ENCODE data around the gene CMKLR1. TPM values are rescaled to one million over a fixed set of nuclear protein-coding genes. Genes with fewer than 3 reads are reported as not detected.

CMKLR1 gene
- total RNA-seq, 2 experiments from 2014 or later, result not detected

DNA sequence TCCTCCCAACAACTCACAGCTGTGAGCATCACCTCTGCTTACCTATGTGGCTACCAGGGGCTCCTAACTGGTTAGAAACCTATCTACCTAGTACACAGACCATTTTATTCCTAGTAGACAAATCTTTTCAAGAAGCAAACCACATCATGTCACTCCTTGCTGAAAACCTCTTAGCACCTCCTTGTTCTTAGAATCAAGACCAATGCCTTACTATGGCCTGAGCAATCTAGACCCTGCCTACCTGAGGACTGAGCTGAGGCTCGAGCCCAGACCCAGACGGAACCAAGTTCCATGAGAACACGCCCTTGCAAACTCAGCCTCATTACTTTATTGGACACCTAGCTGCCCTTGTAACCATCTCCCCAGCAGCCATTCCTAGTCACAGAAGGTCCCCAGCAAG is 32.6 kb downstream of the CMKLR1 start:
- CTCF ChIA-PET, result no interaction called here
- no peaks in the 10 kb centered on the region for H3K9me3 Mint-ChIP-seq
- intact Hi-C loops (cut with micrococcal nuclease), result no loop called here
- no peak overlapping the region for H3K4me3 Mint-ChIP-seq
- no peaks in the 10 kb centered on the region for H3K36me3 Mint-ChIP-seq (ENCODE audit: low read depth)
- peaks cover 9% of the 10 kb centered on the region for H3K27me3 Mint-ChIP-seq (ENCODE audit: low read depth)
- H3K27ac Mint-ChIP-seq, result no peak overlapping the region
- H3K4me1 Mint-ChIP-seq (ENCODE audit: low read depth), result no peaks in the 10 kb centered on the region
- no peak for DNase-seq

DNA sequence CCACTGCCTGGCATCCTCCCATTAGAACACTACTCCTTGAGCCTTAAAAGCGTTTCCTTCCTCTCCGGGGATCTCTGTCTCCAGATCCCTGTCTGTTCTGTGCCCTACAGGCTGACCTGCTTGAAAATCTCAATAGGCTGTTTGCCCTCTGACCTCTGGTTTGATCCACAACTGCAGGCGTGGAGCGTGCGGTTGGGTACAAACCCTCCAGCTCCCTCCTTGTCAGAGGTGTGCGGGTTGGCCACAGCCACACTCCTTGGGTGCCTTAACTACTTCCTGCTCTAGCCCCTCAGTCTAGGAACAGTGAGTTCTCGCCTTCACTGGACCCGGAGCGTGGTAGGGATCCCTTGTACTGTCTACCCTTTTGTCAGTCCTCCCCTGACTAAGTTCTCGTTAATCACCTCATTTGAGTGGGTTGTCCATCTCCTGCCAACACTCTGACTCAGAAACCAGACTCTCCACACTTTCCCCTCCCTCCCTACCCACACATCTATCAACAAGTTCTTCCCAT is 33.1 kb downstream of the CMKLR1 start:
- H3K4me1 Mint-ChIP-seq (ENCODE audit: low read depth), result no peaks in the 10 kb centered on the region
- H3K36me3 Mint-ChIP-seq (ENCODE audit: low read depth), result no peaks in the 10 kb centered on the region
- CTCF ChIA-PET, result interaction anchor here (1.4 kb wide), 1 partner anchor 8 kb away, joined by 3 read pairs; no protein-coding TSS in a partner anchor
- H3K27me3 Mint-ChIP-seq (ENCODE audit: low read depth), result peaks cover 12% of the 10 kb centered on the region
- intact Hi-C loops (cut with micrococcal nuclease), result no loop called here
- H3K27ac Mint-ChIP-seq, result no peak overlapping the region
- H3K4me3 Mint-ChIP-seq, result no peak overlapping the region
- DNase-seq, result no peak
- no peaks in the 10 kb centered on the region for H3K9me3 Mint-ChIP-seq

DNA sequence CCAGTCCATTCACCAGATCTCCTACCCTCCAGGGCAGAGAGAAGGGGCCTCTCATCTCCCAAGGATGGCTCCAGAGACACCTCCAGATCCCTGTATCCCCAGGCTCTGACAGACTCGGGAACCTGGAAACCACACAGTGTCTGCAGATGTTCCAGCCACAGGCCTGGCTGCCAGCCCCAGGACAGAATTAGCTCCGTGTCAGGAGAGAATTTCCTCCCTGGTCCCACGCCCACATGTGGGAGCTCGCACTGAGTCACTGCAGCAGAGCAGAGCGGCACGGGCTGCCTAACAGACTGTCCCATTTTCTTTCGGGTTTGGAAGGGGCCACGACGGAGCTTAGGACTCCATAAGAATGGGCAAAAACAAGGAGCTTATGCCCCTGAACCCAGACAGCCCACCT is 33.6 kb downstream of the CMKLR1 start:
- intact Hi-C loops (cut with micrococcal nuclease), result no loop called here
- Mint-ChIP-seq H3K9me3 (no peaks in the 10 kb centered on the region), H3K4me3 (no peak overlapping the region), H3K27ac (no peak overlapping the region), H3K27me3 (ENCODE audit: low read depth) (peaks cover 12% of the 10 kb centered on the region), H3K4me1 (ENCODE audit: low read depth) (no peaks in the 10 kb centered on the region), H3K36me3 (ENCODE audit: low read depth) (no peaks in the 10 kb centered on the region)
- no peak for DNase-seq
- CTCF ChIA-PET, result interaction anchor here (1.4 kb wide), 1 partner anchor 9 kb away, joined by 3 read pairs; no protein-coding TSS in a partner anchor

DNA sequence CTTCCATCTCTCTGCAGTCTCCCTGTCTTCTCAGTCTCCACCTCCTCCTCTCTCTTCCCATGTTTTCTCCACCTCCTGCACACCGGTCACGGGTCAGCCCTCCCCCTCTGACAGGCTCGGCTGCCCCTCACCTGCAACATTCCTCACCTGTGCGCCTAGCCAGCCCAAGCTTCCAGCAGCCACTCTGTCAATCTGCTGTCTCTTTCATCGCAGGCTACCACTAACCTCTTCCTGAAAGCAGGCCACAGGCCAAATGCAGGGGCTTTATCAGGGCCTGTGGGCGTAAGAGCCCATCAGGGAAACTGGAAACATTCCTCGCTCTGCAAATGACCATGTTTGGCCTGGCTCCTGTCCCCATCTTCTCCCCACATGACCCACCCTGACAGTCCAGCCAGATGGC is 34.5 kb downstream of the CMKLR1 start:
- CTCF ChIA-PET, result interaction anchor here (1.4 kb wide), 1 partner anchor 10 kb away, joined by 3 read pairs; no protein-coding TSS in a partner anchor
- no peak overlapping the region for H3K4me3 Mint-ChIP-seq
- no peak overlapping the region for H3K27ac Mint-ChIP-seq
- DNase-seq, result no peak
- H3K36me3 Mint-ChIP-seq (ENCODE audit: low read depth), result no peaks in the 10 kb centered on the region
- no peaks in the 10 kb centered on the region for H3K4me1 Mint-ChIP-seq (ENCODE audit: low read depth)
- H3K27me3 Mint-ChIP-seq (ENCODE audit: low read depth), result peaks cover 12% of the 10 kb centered on the region
- H3K9me3 Mint-ChIP-seq, result no peaks in the 10 kb centered on the region
- intact Hi-C loops (cut with micrococcal nuclease), result no loop called here

DNA sequence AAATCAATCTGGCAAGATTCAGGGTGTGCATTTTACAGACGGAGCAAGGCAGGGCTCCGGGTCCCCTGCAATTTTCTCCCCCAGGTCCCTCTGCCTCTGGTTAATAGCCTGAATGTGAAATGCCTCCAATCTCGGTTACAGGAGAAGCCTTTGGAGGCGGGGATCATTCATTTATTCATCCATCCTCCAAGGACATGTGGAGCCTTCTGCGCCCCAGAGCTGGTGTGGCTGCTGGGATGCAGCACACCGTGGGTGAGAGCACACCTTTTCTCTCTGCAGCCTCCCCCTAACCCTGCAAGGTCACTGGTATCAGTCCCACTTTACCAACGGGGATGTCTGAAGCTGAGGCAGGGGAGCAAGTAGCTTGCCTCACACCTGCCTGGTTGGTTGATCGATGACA is 35.4 kb downstream of the CMKLR1 start:
- DNase-seq, result no peak
- H3K36me3 Mint-ChIP-seq (ENCODE audit: low read depth), result no peaks in the 10 kb centered on the region
- H3K4me3 Mint-ChIP-seq, result no peak overlapping the region
- intact Hi-C loops (cut with micrococcal nuclease), result no loop called here
- peaks cover 12% of the 10 kb centered on the region for H3K27me3 Mint-ChIP-seq (ENCODE audit: low read depth)
- no peak overlapping the region for H3K27ac Mint-ChIP-seq
- H3K4me1 Mint-ChIP-seq (ENCODE audit: low read depth), result no peaks in the 10 kb centered on the region
- H3K9me3 Mint-ChIP-seq, result no peaks in the 10 kb centered on the region
- CTCF ChIA-PET, result no interaction called here

DNA sequence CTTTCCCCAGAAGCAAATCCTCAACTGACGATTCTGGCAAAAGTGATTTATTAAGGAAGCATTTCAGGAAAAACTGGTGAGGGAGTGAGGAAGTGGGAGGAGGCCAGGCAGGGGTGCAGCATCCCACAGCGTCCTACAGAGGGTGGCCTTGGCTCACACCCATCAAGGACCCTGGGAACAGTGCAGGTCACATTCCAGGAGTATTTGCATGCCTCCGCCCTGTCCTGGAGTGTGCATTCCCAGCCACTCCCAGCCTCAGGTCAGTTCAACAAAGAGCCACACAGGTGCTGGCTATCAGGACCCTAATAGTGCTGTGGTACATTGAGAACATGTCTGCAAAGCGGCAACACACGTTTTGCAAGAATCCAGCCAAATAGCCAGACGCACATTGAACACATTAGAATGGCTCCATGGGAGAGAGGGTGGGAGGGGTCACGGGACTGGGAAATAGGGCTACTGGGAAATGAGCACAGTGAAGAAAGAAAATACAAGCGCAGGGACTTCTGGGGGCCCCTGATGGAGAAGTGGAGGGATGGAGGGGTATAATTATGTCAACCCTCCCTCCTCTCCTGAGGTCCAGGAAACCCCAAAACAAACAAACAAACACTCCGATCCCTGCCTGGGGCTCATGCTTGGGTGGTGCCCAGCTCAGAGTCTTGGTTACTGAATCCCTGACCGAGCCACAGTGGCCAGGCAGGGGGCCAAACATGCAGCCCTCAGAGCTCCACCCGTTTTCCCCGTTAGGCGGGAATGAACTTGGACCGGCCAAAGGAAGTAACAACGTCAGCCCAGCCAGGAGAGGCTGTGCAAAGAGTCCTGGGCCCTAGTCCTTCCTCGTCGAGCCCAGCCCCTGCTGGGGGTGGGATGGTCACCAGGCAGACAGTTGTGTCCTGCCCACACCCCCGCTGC is 36.5 kb downstream of the CMKLR1 start:
- CTCF ChIA-PET, result no interaction called here
- intact Hi-C loops (cut with micrococcal nuclease), result no loop called here
- Mint-ChIP-seq H3K4me1 (ENCODE audit: low read depth) (no peaks in the 10 kb centered on the region), H3K36me3 (ENCODE audit: low read depth) (no peaks in the 10 kb centered on the region), H3K4me3 (no peak overlapping the region), H3K9me3 (no peaks in the 10 kb centered on the region), H3K27ac (no peak overlapping the region), H3K27me3 (ENCODE audit: low read depth) (peaks cover 12% of the 10 kb centered on the region)
- no peak for DNase-seq

DNA sequence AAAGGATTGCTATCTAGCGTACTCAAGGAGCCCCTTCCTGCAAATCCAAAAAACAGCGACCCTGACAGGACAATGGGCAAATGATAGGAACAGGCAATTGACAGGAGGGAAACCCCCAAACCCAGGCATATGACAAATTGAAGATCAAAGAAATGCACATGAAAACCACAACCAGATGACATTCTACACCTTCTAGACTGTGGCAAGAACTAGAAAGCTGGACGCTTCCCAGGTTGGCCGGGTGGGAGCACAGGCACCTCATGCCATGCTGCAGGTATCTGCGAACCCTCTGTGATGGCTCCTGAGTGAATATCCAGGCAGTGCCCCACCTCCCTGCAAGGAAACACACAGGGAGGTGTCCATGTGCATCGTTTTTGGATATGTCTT is 37.1 kb downstream of the CMKLR1 start:
- Mint-ChIP-seq H3K27ac (no peak overlapping the region), H3K9me3 (no peaks in the 10 kb centered on the region), H3K4me3 (no peak overlapping the region), H3K36me3 (ENCODE audit: low read depth) (no peaks in the 10 kb centered on the region), H3K27me3 (ENCODE audit: low read depth) (peaks cover 12% of the 10 kb centered on the region), H3K4me1 (ENCODE audit: low read depth) (no peaks in the 10 kb centered on the region)
- DNase-seq, result no peak
- CTCF ChIA-PET, result no interaction called here
- intact Hi-C loops (cut with micrococcal nuclease), result no loop called here

DNA sequence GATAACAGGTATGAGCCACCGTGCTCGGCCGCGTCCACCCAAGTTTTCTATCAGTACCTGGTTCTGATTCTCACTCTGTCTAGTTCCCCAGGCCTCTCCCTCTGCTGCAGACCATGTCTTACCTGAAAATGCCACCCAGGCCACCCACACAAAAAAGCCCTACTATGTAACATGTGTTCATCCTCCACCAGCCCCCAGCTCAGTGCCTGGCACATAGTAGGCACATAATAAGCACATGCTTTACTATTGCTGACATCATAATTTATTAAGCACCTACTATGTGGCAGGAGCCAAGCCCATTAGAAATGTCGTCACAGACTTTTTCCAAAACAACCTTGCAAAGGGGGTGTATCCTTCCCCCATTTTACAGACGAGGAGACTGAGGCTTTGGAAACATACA is 37.8 kb downstream of the CMKLR1 start:
- Mint-ChIP-seq H3K27me3 (ENCODE audit: low read depth) (peaks cover 12% of the 10 kb centered on the region), H3K27ac (no peak overlapping the region), H3K4me1 (ENCODE audit: low read depth) (no peaks in the 10 kb centered on the region), H3K9me3 (no peaks in the 10 kb centered on the region), H3K36me3 (ENCODE audit: low read depth) (no peaks in the 10 kb centered on the region), H3K4me3 (no peak overlapping the region)
- DNase-seq, result no peak
- intact Hi-C loops (cut with micrococcal nuclease), result no loop called here
- CTCF ChIA-PET, result no interaction called here

DNA sequence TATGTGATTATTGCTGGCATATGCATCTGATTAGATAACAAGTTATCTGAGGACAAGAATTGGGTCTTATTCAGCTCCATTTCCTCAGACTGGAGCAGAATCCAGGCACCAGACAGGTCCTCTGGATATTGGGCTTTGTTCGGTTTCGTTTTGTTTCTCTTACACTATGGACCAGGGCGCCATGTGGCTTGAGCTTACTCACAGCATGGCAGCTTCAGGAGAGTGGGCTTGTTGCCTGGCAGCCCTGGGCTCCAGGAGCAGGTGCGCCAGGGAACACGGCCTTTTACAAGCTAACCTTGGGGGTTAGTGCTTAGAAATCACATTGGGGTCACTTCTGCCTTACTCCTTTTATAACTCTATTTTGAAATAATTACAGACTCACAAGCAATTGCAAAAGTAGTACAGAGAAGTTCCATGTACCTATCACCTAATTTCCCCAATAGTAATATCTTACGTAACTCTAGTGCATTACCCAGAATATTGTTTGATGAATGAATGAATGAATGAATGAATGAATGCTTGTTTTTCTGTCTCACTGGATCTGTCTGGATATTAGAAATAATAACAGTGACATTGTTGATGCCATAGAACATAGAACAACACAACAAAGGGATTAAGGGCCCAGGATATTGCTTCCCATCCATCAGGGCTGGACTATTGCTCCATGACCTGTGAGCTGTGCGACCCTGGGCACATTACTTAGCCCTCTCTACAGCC is 39.0 kb downstream of the CMKLR1 start:
- H3K27ac Mint-ChIP-seq, result no peak overlapping the region
- intact Hi-C loops (cut with micrococcal nuclease), result no loop called here
- no peaks in the 10 kb centered on the region for H3K36me3 Mint-ChIP-seq (ENCODE audit: low read depth)
- peaks cover 8% of the 10 kb centered on the region for H3K27me3 Mint-ChIP-seq (ENCODE audit: low read depth)
- no peak for DNase-seq
- H3K4me1 Mint-ChIP-seq (ENCODE audit: low read depth), result no peaks in the 10 kb centered on the region
- no peaks in the 10 kb centered on the region for H3K9me3 Mint-ChIP-seq
- no peak overlapping the region for H3K4me3 Mint-ChIP-seq
- CTCF ChIA-PET, result no interaction called here

DNA sequence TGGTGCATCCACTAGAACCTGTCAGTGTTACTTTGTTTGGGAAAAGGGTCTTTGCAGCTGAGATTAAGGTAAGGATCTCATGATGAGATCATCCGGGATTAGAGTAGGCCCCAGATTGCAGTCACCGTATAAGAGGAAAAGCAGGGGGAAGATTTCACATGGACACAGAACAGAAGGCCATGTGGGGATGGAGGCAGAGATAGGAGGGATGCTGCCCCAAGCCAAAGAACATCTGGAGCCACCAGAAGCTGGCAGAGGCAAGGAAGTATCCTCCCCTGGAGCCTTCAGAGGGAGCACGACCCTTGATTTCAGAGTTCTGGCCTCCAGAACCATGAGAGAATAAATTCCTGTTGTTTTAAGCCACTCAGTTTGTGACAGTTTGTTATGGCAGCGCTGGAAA is 39.6 kb downstream of the CMKLR1 start:
- intact Hi-C loops (cut with micrococcal nuclease), result no loop called here
- DNase-seq, result no peak
- no peaks in the 10 kb centered on the region for H3K4me1 Mint-ChIP-seq (ENCODE audit: low read depth)
- H3K9me3 Mint-ChIP-seq, result no peaks in the 10 kb centered on the region
- H3K36me3 Mint-ChIP-seq (ENCODE audit: low read depth), result no peaks in the 10 kb centered on the region
- peaks cover 4% of the 10 kb centered on the region for H3K27me3 Mint-ChIP-seq (ENCODE audit: low read depth)
- CTCF ChIA-PET, result no interaction called here
- no peak overlapping the region for H3K27ac Mint-ChIP-seq
- no peak overlapping the region for H3K4me3 Mint-ChIP-seq

DNA sequence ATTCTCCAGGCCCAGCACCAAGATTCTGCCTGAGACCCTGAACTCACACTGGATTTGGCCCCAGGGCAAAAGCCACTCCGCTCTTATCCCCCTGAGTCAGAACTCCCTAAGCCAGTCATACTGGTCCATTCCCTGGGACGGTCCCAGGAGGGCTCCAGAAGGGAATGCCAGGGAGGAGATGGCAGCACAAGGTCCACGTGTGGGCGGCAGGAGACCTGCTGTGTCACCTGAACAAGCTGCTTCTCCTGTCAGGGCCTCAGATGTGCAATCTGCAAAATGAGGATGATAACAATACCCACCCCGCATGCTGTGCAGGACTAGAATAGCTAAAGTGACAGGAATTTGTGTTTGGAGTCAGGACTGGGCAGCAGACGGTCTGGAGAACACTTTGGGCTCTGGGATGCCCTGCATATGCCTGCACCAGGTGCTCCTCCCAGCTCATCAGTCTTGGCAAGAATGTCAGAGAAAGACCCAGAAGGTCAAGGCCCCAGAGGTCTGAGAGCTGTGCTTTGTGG is 40.3 kb downstream of the CMKLR1 start:
- intact Hi-C loops (cut with micrococcal nuclease), result no loop called here
- no peak overlapping the region for H3K27ac Mint-ChIP-seq
- H3K27me3 Mint-ChIP-seq (ENCODE audit: low read depth), result peaks cover 4% of the 10 kb centered on the region
- CTCF ChIA-PET, result no interaction called here
- no peaks in the 10 kb centered on the region for H3K9me3 Mint-ChIP-seq
- no peaks in the 10 kb centered on the region for H3K36me3 Mint-ChIP-seq (ENCODE audit: low read depth)
- H3K4me1 Mint-ChIP-seq (ENCODE audit: low read depth), result no peaks in the 10 kb centered on the region
- no peak for DNase-seq
- H3K4me3 Mint-ChIP-seq, result no peak overlapping the region

DNA sequence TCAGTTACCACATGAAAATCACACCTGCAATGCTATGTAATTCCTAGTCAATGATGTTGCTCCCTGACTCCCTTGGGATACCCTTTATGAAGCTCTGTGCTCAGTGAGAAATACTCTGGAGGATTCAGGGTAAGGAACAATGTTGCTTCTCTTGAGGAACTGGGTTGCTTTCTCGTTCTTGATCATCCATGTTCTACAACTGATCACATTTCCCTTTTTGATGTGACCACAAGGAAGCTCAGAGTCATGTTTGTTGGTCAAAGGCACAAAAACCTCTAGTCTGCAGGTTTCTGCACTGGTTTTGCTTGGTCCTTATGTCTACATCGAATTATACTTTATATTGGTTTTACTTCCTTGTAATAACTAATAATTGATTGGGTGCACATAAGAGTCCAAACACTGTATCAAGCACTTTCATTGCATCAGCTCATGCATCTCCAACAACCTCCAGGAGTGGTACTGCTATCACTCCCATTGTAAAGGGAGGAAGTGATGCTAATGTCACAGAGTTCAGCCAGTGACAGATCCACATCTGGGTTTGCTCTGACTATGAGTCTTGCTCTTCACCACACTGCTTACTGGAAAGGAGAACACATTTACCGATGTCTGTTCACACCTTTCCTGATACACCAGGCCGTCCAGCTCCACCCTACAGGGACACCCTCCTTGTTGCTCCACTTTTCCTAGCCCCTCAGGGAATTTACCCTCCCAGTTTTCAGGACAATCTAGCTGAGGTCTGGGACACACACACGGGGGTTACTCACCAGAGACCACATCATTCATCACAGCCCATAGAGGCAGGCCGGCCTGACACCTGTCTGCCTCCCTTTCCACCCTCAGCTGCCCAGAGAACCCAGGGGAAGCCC is 41.0 kb downstream of the CMKLR1 start:
- CTCF ChIA-PET, result no interaction called here
- Mint-ChIP-seq H3K4me3 (no peak overlapping the region), H3K27ac (no peak overlapping the region), H3K9me3 (no peaks in the 10 kb centered on the region), H3K27me3 (ENCODE audit: low read depth) (peaks cover 4% of the 10 kb centered on the region), H3K36me3 (ENCODE audit: low read depth) (no peaks in the 10 kb centered on the region), H3K4me1 (ENCODE audit: low read depth) (no peaks in the 10 kb centered on the region)
- intact Hi-C loops (cut with micrococcal nuclease), result no loop called here
- DNase-seq, result no peak
